Embryonic facial prominence (tissue), 1 donor: ENCODE data around the gene GLE1.
"Not testable (repeated sequence)": the region's sequence is repeated elsewhere in the genome, so short reads cannot be mapped to it uniquely, and the experiment has no call there.

Experiments
- DNase-seq: peaks from one replicate; pipeline ENCODE4 v3.0.0-alpha.2; 2016; ENCODE audit errors: extremely low spot score

Gene GLE1

GRCh38 chr9:128551657-128552152 is 47.2 kb downstream of the GLE1 start:
- no peak for DNase-seq

GRCh38 chr9:128552153-128552743 is 47.7 kb downstream of the GLE1 start, which contains the start of gene SPTAN1:
Gene SPTAN1, plus strand, starts transcription at chr9:128552587. Its CDS starts 14,154 bp downstream, at chr9:128566741.
- peak; percentile 83 for DNase-seq

DNA sequence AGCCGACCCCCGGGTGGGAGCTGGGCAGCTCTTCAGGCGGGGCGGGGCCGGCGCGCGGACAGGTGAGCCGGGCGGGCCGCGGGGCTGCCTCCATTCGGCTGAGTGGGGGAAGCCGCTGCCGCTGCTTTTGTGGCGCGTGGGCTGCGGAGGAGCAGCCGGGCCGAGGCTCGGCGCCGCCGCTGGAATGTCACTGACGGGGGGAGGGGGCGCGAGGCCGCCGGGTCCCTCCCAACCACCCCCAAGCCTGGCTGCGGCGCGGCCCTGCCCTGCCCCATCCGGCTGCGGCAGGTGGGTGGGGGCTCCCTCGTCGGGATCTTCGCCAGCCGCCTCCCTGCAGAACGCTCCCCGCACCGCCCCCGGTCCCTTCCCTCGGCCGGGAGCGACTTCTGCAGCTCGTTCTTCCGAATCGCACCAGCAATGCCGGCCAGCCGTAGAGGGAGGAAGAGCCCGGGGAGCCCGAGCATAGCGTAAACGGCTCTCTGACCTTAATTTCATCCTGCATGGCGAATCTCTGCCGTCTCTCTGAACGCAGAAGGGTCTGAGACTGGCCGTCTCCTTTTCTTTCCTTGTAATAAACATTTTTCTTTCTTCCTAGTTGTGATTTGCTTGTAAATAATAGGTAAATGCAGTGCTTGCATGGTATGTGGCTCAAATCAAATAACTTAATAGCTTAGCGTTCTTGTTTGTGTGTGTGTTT is 48.4 kb downstream of the GLE1 start:
- DNase-seq, result no peak

GRCh38 chr9:128553728-128554127 is 49.2 kb downstream of the GLE1 start:
- peak; percentile 39 for DNase-seq

- peak; percentile 29 for DNase-seq
Measured at GRCh38 chr9:128554155-128554862, 49.8 kb downstream of the GLE1 start.

DNA sequence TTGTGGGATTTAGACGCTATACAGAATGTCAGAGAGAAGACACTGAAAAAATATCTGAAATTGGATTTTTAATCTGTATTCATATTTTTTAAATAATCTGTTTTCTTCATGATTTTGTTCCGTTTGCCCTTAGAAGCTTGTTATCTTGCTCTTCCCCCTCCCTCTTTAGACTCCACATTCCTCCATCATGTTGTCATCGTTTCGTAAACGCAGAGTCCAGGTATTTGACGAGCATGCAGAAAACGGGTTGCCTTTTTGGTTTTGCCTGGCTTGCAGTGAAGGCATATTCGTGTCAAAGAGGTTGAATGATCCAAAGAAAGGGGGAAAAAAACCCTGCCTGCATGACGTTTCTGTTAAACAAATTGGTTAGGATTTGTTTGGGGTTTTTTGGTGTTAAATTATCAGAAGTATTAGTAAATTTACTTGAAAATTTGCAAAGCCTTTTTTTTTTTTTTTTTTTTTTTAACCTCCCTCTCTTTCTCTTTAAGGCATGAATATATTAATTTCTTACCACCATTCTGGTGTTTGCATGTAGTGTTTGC is 50.7 kb downstream of the GLE1 start:
- DNase-seq, result no peak

- DNase-seq, result no peak
Measured at GRCh38 chr9:128556276-128556675, 51.8 kb downstream of the GLE1 start.

GRCh38 chr9:128556926-128557634 is 52.6 kb downstream of the GLE1 start:
- DNase-seq, result no peak

DNA sequence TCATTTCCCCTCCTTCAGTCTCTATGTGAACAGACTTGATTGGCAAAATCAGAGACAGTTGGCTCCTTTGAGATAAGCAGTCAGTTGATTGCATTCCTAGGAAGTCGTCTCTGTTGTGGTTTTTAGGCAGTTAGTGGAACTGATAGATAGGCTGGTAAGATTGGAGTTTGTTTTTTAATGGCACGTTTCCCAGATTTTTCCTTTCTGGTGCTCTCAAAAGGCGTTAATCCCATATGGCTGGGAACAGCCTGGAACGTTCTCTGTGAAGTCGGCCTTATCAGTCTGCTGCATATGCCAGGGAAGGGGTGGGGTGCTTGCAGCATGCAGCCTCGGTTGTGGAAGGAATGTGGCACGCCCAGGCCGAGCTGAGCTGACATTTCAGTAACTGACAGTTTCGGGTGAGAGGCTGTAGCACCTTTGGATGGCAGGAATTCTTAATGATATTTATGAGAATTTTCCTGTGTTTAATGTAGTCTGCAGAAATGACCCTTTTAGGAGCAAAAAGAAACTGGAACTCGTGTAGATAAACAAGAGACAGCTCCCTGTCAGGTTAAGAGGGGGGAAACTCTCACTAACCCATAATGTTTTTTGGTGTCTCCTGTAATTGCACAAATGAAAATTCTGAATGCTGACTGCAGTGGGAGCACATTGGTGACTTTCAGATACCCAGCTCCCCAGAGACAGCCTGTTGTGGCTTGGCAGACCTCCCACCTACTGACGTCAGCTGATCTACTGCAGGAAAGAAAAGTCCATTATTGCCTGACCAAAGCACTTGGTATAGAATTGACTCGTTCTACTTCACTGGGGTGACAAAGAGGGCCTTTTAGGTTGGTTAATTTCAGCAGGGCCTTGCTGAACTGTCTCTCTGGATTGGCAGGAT is 54.2 kb downstream of the GLE1 start:
- DNase-seq, result peak; percentile 9

GRCh38 chr9:128565578-128565977 is 61.1 kb downstream of the GLE1 start:
- DNase-seq, result no peak

GRCh38 chr9:128568470-128569078 is 64.1 kb downstream of the GLE1 start:
- no peak for DNase-seq

DNA sequence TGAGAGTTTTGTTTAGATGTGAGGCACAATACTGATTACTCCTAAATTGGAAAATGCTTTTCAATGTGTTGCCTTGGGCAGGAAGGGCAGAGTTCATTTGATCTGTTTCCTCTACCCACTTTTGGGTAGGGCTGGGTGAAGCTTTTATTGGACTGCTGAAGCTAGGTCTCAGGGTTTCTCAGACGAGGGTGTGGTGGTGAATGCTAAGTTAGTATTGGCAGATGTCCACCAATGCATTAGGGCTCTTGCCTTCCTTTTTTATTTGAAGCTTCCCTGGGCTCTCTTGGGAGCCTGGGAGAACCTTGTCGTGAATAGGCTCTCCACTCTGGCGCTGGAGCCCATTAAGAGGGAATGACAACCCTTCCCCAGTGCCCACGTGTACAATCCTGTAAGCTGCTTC is 71.0 kb downstream of the GLE1 start:
- DNase-seq, result no peak

DNA sequence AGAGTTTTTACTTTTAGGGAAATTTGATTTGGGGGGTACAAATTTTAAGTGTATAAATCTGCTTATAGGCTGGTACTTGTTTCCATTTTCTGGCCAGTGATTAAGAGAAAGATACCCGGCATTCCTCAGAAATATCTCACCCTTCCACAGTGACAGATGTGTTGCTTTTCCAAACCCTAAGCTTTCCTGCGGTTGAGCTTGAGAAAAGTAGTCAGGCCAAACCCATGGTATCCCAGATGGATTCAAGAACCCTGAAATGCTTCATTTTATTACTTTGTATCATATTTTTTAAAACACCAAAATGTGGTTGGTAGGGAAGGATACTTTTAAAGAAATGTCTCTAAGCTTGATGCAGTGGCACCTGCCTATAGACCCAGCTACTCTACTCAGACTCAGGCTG is 71.4 kb downstream of the GLE1 start:
- DNase-seq, result no peak

- no peak for DNase-seq
Measured at GRCh38 chr9:128577206-128577605, 72.7 kb downstream of the GLE1 start.

- DNase-seq, result no peak
Measured at GRCh38 chr9:128579194-128579593, 74.7 kb downstream of the GLE1 start.

GRCh38 chr9:128580731-128581130 is 76.2 kb downstream of the GLE1 start:
- no peak for DNase-seq

DNA sequence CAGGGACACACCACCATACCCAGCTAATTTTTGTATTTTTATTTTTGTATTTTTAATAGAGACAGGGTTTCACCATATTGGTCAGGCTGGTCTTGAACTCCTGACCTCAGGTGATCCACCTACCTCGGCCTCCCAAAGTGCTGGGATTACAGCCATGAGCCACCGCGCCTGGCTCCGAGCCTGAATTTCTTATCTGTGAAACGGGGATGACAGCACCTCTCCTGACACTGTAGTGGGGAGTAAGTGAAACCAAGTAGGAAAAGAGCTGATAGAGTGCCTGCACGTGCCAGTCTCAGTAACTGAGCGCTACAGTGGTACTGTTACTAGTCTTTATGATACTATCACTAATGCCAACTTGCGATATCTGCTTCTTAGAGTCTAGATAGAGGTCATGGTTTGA is 80.6 kb downstream of the GLE1 start:
- DNase-seq, result not testable (repeated sequence)

DNA sequence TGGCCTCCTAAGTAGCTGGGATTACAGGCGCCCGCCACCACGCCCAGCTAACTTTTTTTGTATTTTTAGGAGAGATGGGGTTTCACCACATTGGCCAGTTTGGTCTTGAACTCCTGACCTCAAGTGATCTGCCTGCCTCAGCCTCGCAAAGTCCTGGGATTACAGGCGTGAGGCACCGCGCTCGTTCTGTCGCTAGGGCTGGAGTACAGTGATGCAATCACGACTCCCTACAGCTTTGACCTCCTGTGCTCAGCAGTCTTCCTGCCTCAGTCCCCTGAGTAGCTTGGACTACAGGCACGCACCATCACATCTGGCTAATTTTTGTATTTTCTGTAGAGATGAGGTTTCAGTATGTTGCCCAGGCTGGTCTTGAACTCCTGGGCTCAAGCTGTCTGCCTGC is 82.4 kb downstream of the GLE1 start:
- not testable (repeated sequence) for DNase-seq

- no peak for DNase-seq
Measured at GRCh38 chr9:128587453-128587852, 82.9 kb downstream of the GLE1 start.

DNA sequence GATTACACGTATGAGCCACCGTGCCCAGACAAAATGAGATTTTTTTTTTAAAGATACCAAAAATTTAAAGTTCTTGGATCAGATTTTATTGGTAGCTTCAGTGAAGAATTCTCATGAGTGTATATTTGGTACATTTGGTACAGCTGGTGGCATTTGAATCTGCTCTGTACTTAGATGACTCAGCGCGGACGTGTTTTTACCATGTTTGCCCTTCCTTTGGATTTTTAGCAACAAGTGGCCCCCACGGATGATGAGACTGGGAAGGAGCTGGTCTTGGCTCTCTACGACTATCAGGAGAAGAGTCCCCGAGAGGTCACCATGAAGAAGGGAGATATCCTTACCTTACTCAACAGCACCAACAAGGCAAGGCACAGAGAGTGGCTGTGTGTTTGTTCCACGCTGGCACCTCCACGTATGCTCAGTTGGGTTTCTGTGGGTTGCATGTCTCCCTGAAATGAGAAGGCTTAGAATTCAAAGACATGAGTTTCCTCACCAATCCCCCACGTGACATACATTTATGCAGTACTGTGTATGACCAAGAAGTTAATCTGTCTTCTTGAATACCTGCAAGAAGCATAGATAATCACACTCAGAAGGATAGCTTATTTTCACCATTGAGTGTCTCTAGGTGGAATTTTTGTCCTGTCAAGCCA is 84.2 kb downstream of the GLE1 start:
- DNase-seq, result no peak
